ENCODE data around the gene OSBP2. TPM values are rescaled to one million over a fixed set of nuclear protein-coding genes. Genes with fewer than 3 reads are reported as not detected.

Gene OSBP2
- total RNA-seq, 4 donors from 2014 or later = 0.60 to 7.5 (median 4.3) TPM

- no peaks in the 10 kb centered on the region for H3K9me3 ChIP-seq
- no peaks in the 10 kb centered on the region for H3K4me1 ChIP-seq
- DNase-seq = no peak
- in situ Hi-C loops (cut with MboI; ENCODE audit: low pct_ligation_motif_present in 1 of 4, low pct_unique_long_range_greater_than_20kb in 1 of 4, low sequenced_read_pairs in 3 of 4) (no loop called here), intact Hi-C loops (cut with DNase I; ENCODE audit: low total_unique reads) (no loop called here)
- no peaks in the 10 kb centered on the region for H3K27me3 ChIP-seq
- no peak overlapping the region for H3K4me3 ChIP-seq
- TF ChIP-seq POLR2AphosphoS5 (IDR thresholded peaks at IDR 0.05) (no peak), EP300 (IDR thresholded peaks at IDR 0.05; ENCODE audit: low read depth) (no peak), POLR2A (IDR thresholded peaks at IDR 0.05) (no peak), CTCF (IDR thresholded peaks at IDR 0.05) (no peak)
- H3K27ac ChIP-seq = no peak overlapping the region
- WGBS, 2 donors (ENCODE audit: low coverage in 1 of 2) = 86 to 97% methylated on average over 7 to 14 of the region's 14 CpGs
- H3K36me3 ChIP-seq = no peaks in the 10 kb centered on the region
Measured at GRCh38 chr22:30856741-30857502, 162.2 kb downstream of the OSBP2 start.

- no peaks in the 10 kb centered on the region for H3K9me3 ChIP-seq
- intact Hi-C loops (cut with DNase I; ENCODE audit: low total_unique reads) = no loop called here
- 85 to 100% methylated on average over 1 to 13 of the region's 13 CpGs for whole genome bisulfite sequencing, 2 donors (ENCODE audit: low coverage in 1 of 2)
- DNase-seq = no peak
- H3K4me3 ChIP-seq = no peak overlapping the region
- TF ChIP-seq POLR2AphosphoS5 (IDR thresholded peaks at IDR 0.05) (no peak), POLR2A (IDR thresholded peaks at IDR 0.05) (no peak), EP300 (IDR thresholded peaks at IDR 0.05; ENCODE audit: low read depth) (no peak), CTCF (IDR thresholded peaks at IDR 0.05) (no peak)
- H3K4me1 ChIP-seq = no peaks in the 10 kb centered on the region
- no peaks in the 10 kb centered on the region for H3K36me3 ChIP-seq
- H3K27me3 ChIP-seq = no peaks in the 10 kb centered on the region
- in situ Hi-C loops (cut with MboI; ENCODE audit: low pct_ligation_motif_present in 1 of 4, low pct_unique_long_range_greater_than_20kb in 1 of 4, low sequenced_read_pairs in 3 of 4) = no loop called here
- H3K27ac ChIP-seq = no peak overlapping the region
Measured at GRCh38 chr22:30857791-30858190, 163.1 kb downstream of the OSBP2 start.

- in situ Hi-C loops (cut with MboI; ENCODE audit: low pct_ligation_motif_present in 1 of 4, low pct_unique_long_range_greater_than_20kb in 1 of 4, low sequenced_read_pairs in 3 of 4) = no loop called here
- Histone ChIP-seq H3K9me3 (no peaks in the 10 kb centered on the region), H3K4me1 (no peaks in the 10 kb centered on the region), H3K27ac (no peak overlapping the region), H3K4me3 (no peak overlapping the region), H3K27me3 (no peaks in the 10 kb centered on the region), H3K36me3 (no peaks in the 10 kb centered on the region)
- intact Hi-C loops (cut with DNase I; ENCODE audit: low total_unique reads) = no loop called here
- 83 to 90% methylated on average over 5 to 18 of the region's 18 CpGs for WGBS, 2 donors (ENCODE audit: low coverage in 1 of 2)
- DNase-seq = no peak
- TF ChIP-seq POLR2A (IDR thresholded peaks at IDR 0.05) (no peak), CTCF (IDR thresholded peaks at IDR 0.05) (no peak), POLR2AphosphoS5 (IDR thresholded peaks at IDR 0.05) (no peak), EP300 (IDR thresholded peaks at IDR 0.05; ENCODE audit: low read depth) (no peak)
Measured at GRCh38 chr22:30858976-30859713, 164.5 kb downstream of the OSBP2 start.

- H3K4me1 ChIP-seq = no peaks in the 10 kb centered on the region
- no peak overlapping the region for H3K27ac ChIP-seq
- no peaks in the 10 kb centered on the region for H3K36me3 ChIP-seq
- WGBS, 2 donors (ENCODE audit: low coverage in 1 of 2) = 89 to 94% methylated on average over 2 to 7 of the region's 7 CpGs
- TF ChIP-seq CTCF (IDR thresholded peaks at IDR 0.05) (no peak), EP300 (IDR thresholded peaks at IDR 0.05; ENCODE audit: low read depth) (no peak), POLR2AphosphoS5 (IDR thresholded peaks at IDR 0.05) (no peak), POLR2A (IDR thresholded peaks at IDR 0.05) (no peak)
- intact Hi-C loops (cut with DNase I; ENCODE audit: low total_unique reads) = no loop called here
- DNase-seq = no peak
- no peaks in the 10 kb centered on the region for H3K27me3 ChIP-seq
- no peaks in the 10 kb centered on the region for H3K9me3 ChIP-seq
- in situ Hi-C loops (cut with MboI; ENCODE audit: low pct_ligation_motif_present in 1 of 4, low pct_unique_long_range_greater_than_20kb in 1 of 4, low sequenced_read_pairs in 3 of 4) = no loop called here
- no peak overlapping the region for H3K4me3 ChIP-seq
Measured at GRCh38 chr22:30859714-30860095, 165.0 kb downstream of the OSBP2 start.
